Activated CD4-positive, alpha-beta T cell treated with anti-CD3 and anti-CD28 coated beads, Interleukin-2, amount 10 ng/mL, durations not matched to agents 24 days and 14 days (primary cell): ENCODE measurements around the gene LAPTM4A. TPM values are rescaled to one million over a fixed set of nuclear protein-coding genes. Genes with fewer than 3 reads are reported as not detected.

Experiments used
- DNase-seq: peaks from one replicate; pipeline ENCODE4 v3.0.0; 2022
- H3K27ac Mint-ChIP-seq: one replicate; pipeline ENCODE4 v1.8.0; 2022; ENCODE audit warnings: mild to moderate bottlenecking, mixed read lengths
- H3K27me3 Mint-ChIP-seq: one replicate; pipeline ENCODE4 v1.8.0; 2022; ENCODE audit warnings: mixed read lengths
- H3K36me3 Mint-ChIP-seq: one replicate; pipeline ENCODE4 v1.8.0; 2022; ENCODE audit warnings: low read depth, mild to moderate bottlenecking, mixed read lengths
- H3K4me1 Mint-ChIP-seq: one replicate; pipeline ENCODE4 v1.8.0; 2021; ENCODE audit warnings: mixed read lengths
- H3K4me3 Mint-ChIP-seq: one replicate; pipeline ENCODE4 v1.8.0; 2022; ENCODE audit warnings: mild to moderate bottlenecking, moderate library complexity, mixed read lengths
- H3K9me3 Mint-ChIP-seq: one replicate; pipeline ENCODE4 v1.8.0; 2021; ENCODE audit warnings: mixed read lengths
- intact Hi-C: fragments of 100-400 bp; cut with micrococcal nuclease; formaldehyde crosslinking; loops from one replicate; pipeline ENCODE4 v1.15.1; 2023
- total RNA-seq: library from RNA; stranded (reverse); gene quantifications from 2 replicates; pipeline ENCODE4 v1.2.3, GENCODE V29; 2022

Gene LAPTM4A
- 24.3 and 25.3 TPM in 2 replicates for total RNA-seq

GRCh38 chr2:20051532-20052228, at the start of gene LAPTM4A:
TSS of gene LAPTM4A (minus strand) at chr2:20051628. CDS start at chr2:20051520, 108 bp downstream.
- peaks cover 23% of the 10 kb centered on the region for H3K4me1 Mint-ChIP-seq
- intact Hi-C loops: loop anchor here (1.0 to 2.0 kb wide), 5 partner anchors 47 to 703 kb away; partner anchors contain the start of genes TTC32 and WDR35
- H3K9me3 Mint-ChIP-seq: peaks cover 2% of the 10 kb centered on the region
- H3K27ac Mint-ChIP-seq: no peak within 1 kb of the TSS
- H3K4me3 Mint-ChIP-seq: no peak within 1 kb of the TSS
- H3K27me3 Mint-ChIP-seq: peaks cover 22% of the 10 kb centered on the region
- DNase-seq: peak; percentile 99
- H3K36me3 Mint-ChIP-seq: no peaks in the 10 kb centered on the region

GRCh38 chr2:20100711-20101110, 49.3 kb upstream of the LAPTM4A start:
- DNase-seq: no peak
- H3K9me3 Mint-ChIP-seq: peaks cover 8% of the 10 kb centered on the region
- peaks cover 1% of the 10 kb centered on the region for H3K36me3 Mint-ChIP-seq
- peaks cover 5% of the 10 kb centered on the region for H3K4me1 Mint-ChIP-seq
- no peak overlapping the region for H3K4me3 Mint-ChIP-seq
- intact Hi-C loops: no loop called here
- no peak overlapping the region for H3K27ac Mint-ChIP-seq
- peaks cover 8% of the 10 kb centered on the region for H3K27me3 Mint-ChIP-seq

GRCh38 chr2:20099780-20100179, 48.4 kb upstream of the LAPTM4A start:
- DNase-seq: no peak
- Mint-ChIP-seq H3K36me3 (peaks cover 1% of the 10 kb centered on the region), H3K27ac (no peak overlapping the region), H3K4me3 (no peak overlapping the region), H3K4me1 (peaks cover 5% of the 10 kb centered on the region), H3K9me3 (peaks cover 8% of the 10 kb centered on the region), H3K27me3 (peaks cover 11% of the 10 kb centered on the region)
- intact Hi-C loops: loop anchor here (2.0 kb wide), 1 partner anchor 49 kb away; the partner anchor contains the start of gene LAPTM4A

GRCh38 chr2:20097889-20098714, 46.7 kb upstream of the LAPTM4A start:
- Mint-ChIP-seq H3K27ac (no peak overlapping the region), H3K36me3 (peaks cover 1% of the 10 kb centered on the region), H3K27me3 (peaks cover 14% of the 10 kb centered on the region), H3K9me3 (peaks cover 8% of the 10 kb centered on the region), H3K4me1 (peaks cover 5% of the 10 kb centered on the region), H3K4me3 (no peak overlapping the region)
- intact Hi-C loops: loop anchor here (1.0 to 2.0 kb wide), 3 partner anchors 47 to 142 kb away; partner anchors contain the start of gene LAPTM4A
- peak; percentile 91 for DNase-seq

- peaks cover 12% of the 10 kb centered on the region for H3K27me3 Mint-ChIP-seq
- no peaks in the 10 kb centered on the region for H3K36me3 Mint-ChIP-seq
- no peak overlapping the region for H3K27ac Mint-ChIP-seq
- no peaks in the 10 kb centered on the region for H3K9me3 Mint-ChIP-seq
- peaks cover 5% of the 10 kb centered on the region for H3K4me1 Mint-ChIP-seq
- intact Hi-C loops: no loop called here
- no peak overlapping the region for H3K4me3 Mint-ChIP-seq
- DNase-seq: no peak
Measured at GRCh38 chr2:20095469-20095868, 44.0 kb upstream of the LAPTM4A start.

GRCh38 chr2:20094955-20095354, 43.5 kb upstream of the LAPTM4A start:
- intact Hi-C loops: no loop called here
- peaks cover 12% of the 10 kb centered on the region for H3K27me3 Mint-ChIP-seq
- H3K27ac Mint-ChIP-seq: no peak overlapping the region
- H3K36me3 Mint-ChIP-seq: no peaks in the 10 kb centered on the region
- H3K9me3 Mint-ChIP-seq: no peaks in the 10 kb centered on the region
- no peak overlapping the region for H3K4me3 Mint-ChIP-seq
- H3K4me1 Mint-ChIP-seq: peaks cover 5% of the 10 kb centered on the region
- no peak for DNase-seq

GRCh38 chr2:20094142-20094755, 42.8 kb upstream of the LAPTM4A start:
- Mint-ChIP-seq H3K27ac (peak overlapping the region; percentile 9), H3K36me3 (no peaks in the 10 kb centered on the region), H3K9me3 (no peaks in the 10 kb centered on the region), H3K4me3 (no peak overlapping the region), H3K27me3 (peaks cover 12% of the 10 kb centered on the region), H3K4me1 (peaks cover 5% of the 10 kb centered on the region)
- intact Hi-C loops: no loop called here
- DNase-seq: no peak

- no peak for DNase-seq
- Mint-ChIP-seq H3K27ac (no peak overlapping the region), H3K27me3 (peaks cover 13% of the 10 kb centered on the region)
Measured at GRCh38 chr2:20093263-20094141, 42.1 kb upstream of the LAPTM4A start.

GRCh38 chr2:20092901-20093235, 41.4 kb upstream of the LAPTM4A start:
- Mint-ChIP-seq H3K27me3 (peaks cover 13% of the 10 kb centered on the region), H3K27ac (no peak overlapping the region), H3K9me3 (no peaks in the 10 kb centered on the region), H3K4me1 (peaks cover 2% of the 10 kb centered on the region), H3K4me3 (no peak overlapping the region), H3K36me3 (no peaks in the 10 kb centered on the region)
- intact Hi-C loops: no loop called here
- DNase-seq: no peak

More at GRCh38 chr2:20093263-20094141, 42.1 kb upstream of the LAPTM4A start:
- Mint-ChIP-seq H3K36me3 (no peaks in the 10 kb centered on the region), H3K4me1 (peaks cover 6% of the 10 kb centered on the region), H3K9me3 (no peaks in the 10 kb centered on the region), H3K4me3 (no peak overlapping the region)
- intact Hi-C loops: no loop called here

GRCh38 chr2:20092226-20092900, 40.9 kb upstream of the LAPTM4A start:
- Mint-ChIP-seq H3K27me3 (peaks cover 13% of the 10 kb centered on the region), H3K9me3 (no peaks in the 10 kb centered on the region), H3K27ac (no peak overlapping the region), H3K4me1 (peaks cover 2% of the 10 kb centered on the region), H3K4me3 (no peak overlapping the region), H3K36me3 (no peaks in the 10 kb centered on the region)
- no peak for DNase-seq
- intact Hi-C loops: no loop called here

- Mint-ChIP-seq H3K4me1 (peaks cover 2% of the 10 kb centered on the region), H3K9me3 (no peaks in the 10 kb centered on the region), H3K36me3 (no peaks in the 10 kb centered on the region), H3K27me3 (peaks cover 13% of the 10 kb centered on the region), H3K27ac (no peak overlapping the region), H3K4me3 (no peak overlapping the region)
- DNase-seq: no peak
- intact Hi-C loops: no loop called here
Measured at GRCh38 chr2:20091305-20091991, 40.0 kb upstream of the LAPTM4A start.

GRCh38 chr2:20089715-20090464, 38.5 kb upstream of the LAPTM4A start:
- H3K9me3 Mint-ChIP-seq: no peaks in the 10 kb centered on the region
- H3K36me3 Mint-ChIP-seq: no peaks in the 10 kb centered on the region
- no peak overlapping the region for H3K27ac Mint-ChIP-seq
- intact Hi-C loops: no loop called here
- no peak overlapping the region for H3K4me3 Mint-ChIP-seq
- peaks cover 9% of the 10 kb centered on the region for H3K27me3 Mint-ChIP-seq
- H3K4me1 Mint-ChIP-seq: peaks cover 2% of the 10 kb centered on the region
- no peak for DNase-seq
